Thoracic aorta (tissue), 2 donors: ENCODE data around the gene TNFRSF1A. TPM values are rescaled to one million over a fixed set of nuclear protein-coding genes. Genes with fewer than 3 reads are reported as not detected.

ENCODE experiments used
- ATAC-seq: fragments of 150-250 bp; one replicate; pipeline ENCODE4 v1.8.0; 2017; ENCODE audit warnings: low read depth; ENCODE audit not compliant: insufficient number of reproducible peaks, low FRiP score
- DNase-seq: peaks from one replicate; pipeline ENCODE4 v3.0.0-alpha.2; 2020; ENCODE audit warnings: low spot score
- H3K27ac ChIP-seq, 2 donors: fragments of 200-600 bp; sonication (generic); 1 replicate in 1 of 2; 2 replicates in 1 of 2; pipeline ENCODE4 v1.5.1; 2016; ENCODE audit warnings: mild to moderate bottlenecking in 2 of 2, moderate library complexity in 2 of 2
- H3K27me3 ChIP-seq: fragments of 200-600 bp; sonication (generic); replicated peaks from 2 replicates; pipeline ENCODE4 v1.6.0; 2016; ENCODE audit warnings: mild to moderate bottlenecking; ENCODE audit not compliant: insufficient read depth
- H3K36me3 ChIP-seq: fragments of 200-600 bp; sonication (generic); one replicate; pipeline ENCODE4 v1.5.1; 2016
- H3K4me1 ChIP-seq, 2 donors: fragments of 200-600 bp; sonication (generic); 1 replicate in 1 of 2; 2 replicates in 1 of 2; pipeline versions ENCODE4 v1.5.1 to v1.6.0; 2016; ENCODE audit warnings: low read depth in 2 of 2, mild to moderate bottlenecking in 1 of 2; ENCODE audit not compliant: control insufficient read depth in 1 of 2
- H3K4me3 ChIP-seq: fragments of 200-600 bp; sonication (generic); 2 replicates; pipeline ENCODE4 v1.5.1; 2016; ENCODE audit warnings: mild to moderate bottlenecking
- H3K9me3 ChIP-seq: fragments of 200-600 bp; sonication (generic); 2 replicates; pipeline ENCODE4 v1.5.1; 2016
- CTCF ChIP-seq: fragments of 200-600 bp; sonication (generic); IDR thresholded peaks from one replicate; pipeline ENCODE4 v1.5.1; 2019; ENCODE audit warnings: antibody characterized with exemption
- total RNA-seq, 2 donors: library from RNA; depleted of rRNA; stranded (reverse); fragments of >200 nt; gene quantifications; one replicate each; pipeline versions ENCODE4 v1.1.0 to v1.2.3, GENCODE V29; 2016

Gene TNFRSF1A
- total RNA-seq, 2 donors from 2014 or later = 311 to 384 TPM

- DNase-seq = no peak
- no peaks in the 10 kb centered on the region for H3K27me3 ChIP-seq
- no peak for TF ChIP-seq CTCF
- H3K36me3 ChIP-seq = no peaks in the 10 kb centered on the region
- H3K4me1 ChIP-seq = peaks cover 4 to 5% of the 10 kb centered on the region in 2 donors
- no peak overlapping the region for H3K4me3 ChIP-seq
- no peak for ATAC-seq
- H3K27ac ChIP-seq = no peak overlapping the region
- no peaks in the 10 kb centered on the region for H3K9me3 ChIP-seq
These were observed 13.9 kb upstream of the TNFRSF1A start for GRCh38 chr12:6355491-6356373.

- DNase-seq (no peak), ATAC-seq (no peak)
- H3K27ac ChIP-seq = no peak overlapping the region
- H3K4me1 ChIP-seq = peaks cover 4 to 5% of the 10 kb centered on the region in 2 donors
- no peaks in the 10 kb centered on the region for H3K27me3 ChIP-seq
- no peak for TF ChIP-seq CTCF
- no peaks in the 10 kb centered on the region for H3K36me3 ChIP-seq
- no peaks in the 10 kb centered on the region for H3K9me3 ChIP-seq
- no peak overlapping the region for H3K4me3 ChIP-seq
These were observed 12.9 kb upstream of the TNFRSF1A start for GRCh38 chr12:6354495-6355393.

GRCh38 chr12:6352193-6353173, 10.6 kb upstream of the TNFRSF1A start:
- ATAC-seq (no peak), DNase-seq (no peak)
- H3K4me3 ChIP-seq = no peak overlapping the region
- no peaks in the 10 kb centered on the region for H3K27me3 ChIP-seq
- no peak for TF ChIP-seq CTCF
- H3K9me3 ChIP-seq = no peaks in the 10 kb centered on the region
- H3K36me3 ChIP-seq = no peaks in the 10 kb centered on the region
- H3K4me1 ChIP-seq = peaks cover 8 to 14% of the 10 kb centered on the region in 2 donors
- H3K27ac ChIP-seq = peak overlapping the region in 1 of 2 donors; percentile 27

GRCh38 chr12:6351622-6352021, 9.7 kb upstream of the TNFRSF1A start:
- Histone ChIP-seq H3K27me3 (no peaks in the 10 kb centered on the region), H3K36me3 (no peaks in the 10 kb centered on the region), H3K27ac (no peak overlapping the region), H3K9me3 (no peaks in the 10 kb centered on the region), H3K4me1 (peaks cover 12 to 22% of the 10 kb centered on the region in 2 donors), H3K4me3 (no peak overlapping the region)
- no peak for ATAC-seq
- no peak for TF ChIP-seq CTCF
- DNase-seq = no peak
